Pancreas (tissue), 10 donors: ENCODE results near the gene IL1RL2. TPM values are rescaled to one million over a fixed set of nuclear protein-coding genes. Genes with fewer than 3 reads are reported as not detected.
A peak's percentile ranks its signal among the peaks of the same experiment; 100 is the strongest.

Experiments
- ATAC-seq, 4 donors: fragments of 200-7000 bp; cut with Tn5 transposase; one replicate each; pipeline versions ENCODE4 v1.8.0 to v1.9.1; 2020; ENCODE audit warnings: mild to moderate bottlenecking in 4 of 4, moderate library complexity in 4 of 4
- DNase-seq, 6 donors: peaks; one replicate each; pipeline ENCODE4 v3.0.0-alpha.2; 2020
- FAIRE-seq: peaks from 2 replicates; lab custom pipeline; 2012; peaks lifted over from hg19 to GRCh38; lab: Jason Lieb, UNC
- H3K27ac ChIP-seq, 4 donors: fragments of 200-600 bp; sonication (generic); 1 replicate in 3 of 4; 2 replicates in 1 of 4; pipeline versions ENCODE4 v1.5.0 to v1.8.0; 2020
- H3K27me3 ChIP-seq, 4 donors: fragments of 200-600 bp; one replicate each; pipeline ENCODE4 v1.8.0; 2021
- H3K36me3 ChIP-seq, 3 donors: fragments of 200-600 bp; sonication (generic) in 1 of 3; one replicate each; pipeline versions ENCODE4 v1.5.0 to v1.8.0; 2020 to 2021
- H3K4me1 ChIP-seq, 3 donors: fragments of 200-600 bp; one replicate each; pipeline ENCODE4 v1.8.0; 2021
- H3K4me3 ChIP-seq, 4 donors: fragments of 200-600 bp; sonication (generic) in 2 of 4; one replicate each; pipeline versions ENCODE4 v1.5.0 to v1.8.0; 2020 to 2021
- H3K9me3 ChIP-seq, 4 donors: fragments of 200-600 bp; one replicate each; pipeline ENCODE4 v1.8.0; 2021
- CTCF ChIP-seq, 4 donors: fragments of 200-600 bp; sonication (generic) in 3 of 4; IDR thresholded peaks; one replicate each; pipeline versions ENCODE4 v1.5.0 to v1.8.0; 2021; ENCODE audit warnings: antibody characterized with exemption in 4 of 4
- WGBS, 2 donors: extraction: QIAGEN DNeasy Blood & Tissue Kit; methylation state at CpG; one replicate each; pipeline ENCODE4 v1.1.7; 2013; 5-methylcytosine and 5-hydroxymethylcytosine counted together
- intact Hi-C, 3 donors: fragments of 100-400 bp; cut with DNase I; formaldehyde crosslinking; loops; one replicate each; pipeline versions ENCODE4 v1.11.1 to v1.14.2; 2022
- polyA plus RNA-seq, 2 donors: library from polyadenylated mRNA; stranded (reverse); fragments of 200-250 nt; gene quantifications; one replicate each; pipeline ENCODE4 v1.2.3, GENCODE V29; 2013
- total RNA-seq, 6 donors: library from RNA; stranded (reverse); fragmentation: NEBNext Ultra II Directional in 4 of 6; extraction: Animal tissue kit (Norgen Biotek cat#: 25700) in 4 of 6; gene quantifications; one replicate each; pipeline versions ENCODE4 v1.2.1 to v1.2.4, GENCODE V29; 2021 to 2023
- donor health status: healthy with polysubstance abuse.
- donor health status: DM: no; HTN: no; CAD: no; lungs with moderate emphysema.
- donor health status: DM: no; HTN: no; CAD: no.
- donor health status: control.
- donor health status: control.
- donor health status: Bipolar disorder and iron deficiency.
- donor health status: DM: yes; HTN: yes; CAD: no.
- donor health status: DM: no; HTN: no; CAD: no.
- donor health status: DM: no; HTN: no; CAD: no.
- donor health status: DM: yes; HTN: yes; CAD: no.

IL1RL2 gene
- total and polyA plus RNA-seq, 8 donors, result 0.12 to 1.2 (median 0.34) TPM

- Histone ChIP-seq H3K27ac (peak overlapping the region; percentile 32 to 93 (median 84)), H3K4me3 (no peak overlapping the region), H3K4me1 (peaks cover 0 to 11% (median 5%) of the 10 kb centered on the region in 3 donors), H3K27me3 (no peaks in the 10 kb centered on the region), H3K9me3 (no peaks in the 10 kb centered on the region), H3K36me3 (no peaks in the 10 kb centered on the region)
- DNase-seq, result no peak
- 61 to 62% methylated on average over 7 of the region's 7 CpGs for WGBS, 2 donors
- no peak for FAIRE-seq
- intact Hi-C loops, result no loop called here
- TF ChIP-seq CTCF (IDR thresholded peaks at IDR 0.05), result no peak
- peak in 3 of 4 donors; percentile 3 to 20 (median 17) for ATAC-seq
Measured at GRCh38 chr2:102226612-102227391, 40.0 kb downstream of the IL1RL2 start.

GRCh38 chr2:102229141-102229769, 42.4 kb downstream of the IL1RL2 start:
- H3K27ac ChIP-seq, result peak overlapping the region in 1 of 4 donors; percentile 93
- no peaks in the 10 kb centered on the region for H3K9me3 ChIP-seq
- H3K36me3 ChIP-seq, result no peaks in the 10 kb centered on the region
- DNase-seq, result no peak
- 78 to 85% methylated on average over 6 of the region's 6 CpGs for WGBS, 2 donors
- no peaks in the 10 kb centered on the region for H3K27me3 ChIP-seq
- FAIRE-seq, result no peak
- H3K4me1 ChIP-seq, result peaks cover 0 to 11% (median 5%) of the 10 kb centered on the region in 3 donors
- intact Hi-C loops, result no loop called here
- H3K4me3 ChIP-seq, result no peak overlapping the region
- TF ChIP-seq CTCF (IDR thresholded peaks at IDR 0.05), result no peak
- ATAC-seq, result no peak

- no peak overlapping the region for H3K27ac ChIP-seq
Measured at GRCh38 chr2:102230410-102230909, 43.6 kb downstream of the IL1RL2 start.

GRCh38 chr2:102233132-102233884, 46.5 kb downstream of the IL1RL2 start:
- H3K4me1 ChIP-seq, result peaks cover 0 to under 1% (median 0%) of the 10 kb centered on the region in 3 donors
- no peak overlapping the region for H3K27ac ChIP-seq
- FAIRE-seq (no peak), ATAC-seq (no peak), DNase-seq (peak in 1 of 6 donors; percentile 39)
- H3K9me3 ChIP-seq, result no peaks in the 10 kb centered on the region
- H3K4me3 ChIP-seq, result no peak overlapping the region
- H3K27me3 ChIP-seq, result no peaks in the 10 kb centered on the region
- H3K36me3 ChIP-seq, result no peaks in the 10 kb centered on the region
- WGBS, 2 donors, result 88 to 94% methylated on average over 11 of the region's 11 CpGs
- no peak for TF ChIP-seq CTCF (IDR thresholded peaks at IDR 0.05)
- intact Hi-C loops, result no loop called here

More at GRCh38 chr2:102230410-102230909, 43.6 kb downstream of the IL1RL2 start:
- ATAC-seq, result no peak
- peaks cover 0 to 11% (median 5%) of the 10 kb centered on the region in 3 donors for H3K4me1 ChIP-seq
- FAIRE-seq, result no peak
- H3K27me3 ChIP-seq, result no peaks in the 10 kb centered on the region
- TF ChIP-seq CTCF (IDR thresholded peaks at IDR 0.05), result no peak
- 83 to 85% methylated on average over 9 of the region's 9 CpGs for WGBS, 2 donors
- H3K9me3 ChIP-seq, result no peaks in the 10 kb centered on the region
- DNase-seq, result no peak
- intact Hi-C loops, result no loop called here
- H3K36me3 ChIP-seq, result no peaks in the 10 kb centered on the region
- H3K4me3 ChIP-seq, result no peak overlapping the region
